ENCODE measurements around the gene PI4KB.
"Not testable (repeated sequence)": the region's sequence is repeated elsewhere in the genome, so short reads cannot be mapped to it uniquely, and the experiment has no call there.

Gene PI4KB

GRCh38 chr1:151352021-151352718 is 25.0 kb upstream of the PI4KB start:
- Mint-ChIP-seq H3K4me3 (no peak overlapping the region), H3K27me3 (no peaks in the 10 kb centered on the region), H3K4me1 (peaks cover 13% of the 10 kb centered on the region), H3K9me3 (peaks cover 0 to 6% of the 10 kb centered on the region in 2 donors), H3K27ac (no peak overlapping the region)
- DNase-seq, result no peak
- no peak for ATAC-seq

GRCh38 chr1:151350323-151350722 is 23.1 kb upstream of the PI4KB start:
- not testable (repeated sequence) for H3K27ac Mint-ChIP-seq, H3K9me3 Mint-ChIP-seq, H3K27me3 Mint-ChIP-seq, DNase-seq, H3K4me3 Mint-ChIP-seq, ATAC-seq
- peaks cover 32% of the 10 kb centered on the region for H3K4me1 Mint-ChIP-seq

GRCh38 chr1:151347523-151348246 is 20.5 kb upstream of the PI4KB start:
- Mint-ChIP-seq H3K27me3 (no peaks in the 10 kb centered on the region), H3K9me3 (peaks cover 0 to 6% of the 10 kb centered on the region in 2 donors), H3K4me3 (peak overlapping the region; percentile 94 to 100), H3K4me1 (peaks cover 58% of the 10 kb centered on the region), H3K27ac (peak overlapping the region; percentile 98 to 99)
- DNase-seq (no peak), ATAC-seq (peak; percentile 27)

DNA sequence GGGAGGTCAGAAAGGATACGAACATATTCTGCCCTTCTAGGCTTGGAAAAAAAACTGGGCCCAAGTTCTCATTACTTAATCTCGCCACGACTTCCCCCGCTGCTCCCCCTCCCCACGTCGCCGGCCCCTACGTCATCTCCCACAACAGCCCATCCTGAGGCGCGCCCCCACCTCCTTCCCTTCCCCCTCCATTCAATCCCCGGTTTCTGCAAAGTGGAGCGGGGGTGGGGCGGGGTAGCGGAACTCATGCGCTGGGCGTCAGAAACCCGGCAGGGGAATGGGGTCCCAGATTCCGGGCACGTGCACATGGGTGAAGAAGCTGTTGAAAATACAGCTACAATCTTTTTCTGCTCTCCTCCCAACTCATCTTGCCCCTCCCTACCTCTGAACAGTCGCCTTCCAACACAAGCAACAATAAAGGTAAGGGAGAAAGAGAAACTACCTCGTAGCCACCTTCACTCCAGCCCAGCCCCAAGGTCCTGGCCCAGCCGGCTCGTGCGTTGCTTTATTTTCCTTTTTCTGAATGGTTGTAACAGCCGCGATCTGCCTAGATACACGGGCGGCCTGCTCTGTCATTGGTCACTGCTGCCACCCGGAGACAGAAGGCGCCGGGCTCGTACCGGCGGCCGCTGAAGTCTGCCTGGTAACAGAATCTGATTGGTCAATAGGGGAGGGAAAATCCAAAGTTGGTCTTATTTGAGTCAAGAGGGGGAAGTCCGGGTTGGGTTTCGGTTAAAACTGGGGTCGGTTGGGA is 19.7 kb upstream of the PI4KB start, which contains the start of gene RFX5:
Gene RFX5, minus strand, starts transcription at position 484 of the 754 bp plus-strand sequence. CDS start 932 bp downstream, outside the sequence.
- Mint-ChIP-seq H3K9me3 (peaks cover 0 to 3% of the 10 kb centered on the region in 2 donors), H3K27ac (peak within 1 kb of the TSS; percentile 98 to 99), H3K4me1 (peaks cover 63% of the 10 kb centered on the region), H3K4me3 (peak within 1 kb of the TSS; percentile 94 to 100), H3K27me3 (no peaks in the 10 kb centered on the region)
- DNase-seq, result peak; percentile 94 to 98
- ATAC-seq, result peak; percentile 98

DNA sequence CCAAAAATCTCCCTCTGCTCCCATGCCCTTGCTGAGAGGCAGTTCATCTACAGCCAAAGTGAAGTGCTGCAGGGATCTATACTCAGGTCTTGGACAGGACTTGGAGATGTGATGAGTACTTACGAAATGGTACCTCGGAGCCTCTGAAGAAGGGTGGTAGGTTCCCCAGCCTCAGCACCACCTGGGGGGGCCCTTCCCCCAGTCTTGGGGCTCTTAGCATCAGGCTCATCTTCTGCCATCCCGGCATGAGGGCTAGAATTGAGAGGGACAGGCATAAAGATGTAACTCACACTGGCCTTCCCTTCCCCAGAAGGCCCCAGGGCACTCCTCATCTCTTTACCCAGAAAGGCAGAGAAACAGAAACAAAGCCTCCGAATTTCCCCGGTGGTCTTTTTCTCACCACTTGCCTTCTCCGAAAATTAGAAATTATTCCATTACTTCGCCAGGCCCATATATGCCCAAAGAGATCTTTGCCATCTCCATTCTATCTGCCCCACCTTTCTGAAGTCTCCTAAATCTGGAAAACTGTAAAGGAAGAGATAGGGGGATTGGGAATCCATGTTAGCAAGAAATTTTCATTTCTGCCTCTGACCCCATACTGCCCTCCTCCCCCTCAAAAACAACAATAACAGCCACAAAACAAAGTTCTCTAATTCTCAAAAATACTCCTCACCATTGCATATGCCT is 19.0 kb upstream of the PI4KB start:
- H3K4me1 Mint-ChIP-seq, result peaks cover 63% of the 10 kb centered on the region
- H3K9me3 Mint-ChIP-seq, result no peaks in the 10 kb centered on the region
- H3K27ac Mint-ChIP-seq, result peak overlapping the region; percentile 98 to 99
- peak overlapping the region; percentile 94 to 100 for H3K4me3 Mint-ChIP-seq
- DNase-seq, result peak in 1 of 2 donors; percentile 20
- no peak for ATAC-seq
- H3K27me3 Mint-ChIP-seq, result no peaks in the 10 kb centered on the region

DNA sequence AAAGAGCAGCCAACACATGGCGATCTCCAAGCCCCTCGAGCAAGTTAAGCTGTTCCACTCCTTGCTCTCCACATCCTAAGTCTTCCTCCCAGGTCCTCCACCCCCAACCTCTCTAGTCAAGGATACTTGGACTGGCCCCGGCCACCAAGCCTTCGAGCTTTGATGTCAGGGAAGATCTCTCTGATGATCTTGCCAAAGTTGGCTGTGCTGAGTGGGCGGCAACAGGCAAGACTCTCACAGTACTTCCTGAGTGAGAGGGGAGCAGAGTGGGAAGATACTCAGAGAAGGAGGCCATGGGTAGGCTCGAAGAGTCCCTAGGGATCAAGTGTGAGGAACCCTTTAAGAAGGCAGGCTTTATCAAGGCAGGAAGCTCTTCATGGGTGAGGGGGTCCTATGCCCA is 17.1 kb upstream of the PI4KB start:
- no peaks in the 10 kb centered on the region for H3K9me3 Mint-ChIP-seq
- no peak overlapping the region for H3K27ac Mint-ChIP-seq
- no peak for ATAC-seq
- no peak overlapping the region for H3K4me3 Mint-ChIP-seq
- DNase-seq, result no peak
- H3K4me1 Mint-ChIP-seq, result peaks cover 69% of the 10 kb centered on the region
- H3K27me3 Mint-ChIP-seq, result no peaks in the 10 kb centered on the region

GRCh38 chr1:151343587-151343986 is 16.4 kb upstream of the PI4KB start:
- H3K27ac Mint-ChIP-seq, result no peak overlapping the region
- no peaks in the 10 kb centered on the region for H3K27me3 Mint-ChIP-seq
- H3K9me3 Mint-ChIP-seq, result no peaks in the 10 kb centered on the region
- DNase-seq, result no peak
- ATAC-seq, result no peak
- H3K4me3 Mint-ChIP-seq, result no peak overlapping the region
- peaks cover 69% of the 10 kb centered on the region for H3K4me1 Mint-ChIP-seq

GRCh38 chr1:151342569-151342968 is 15.4 kb upstream of the PI4KB start:
- peaks cover 60% of the 10 kb centered on the region for H3K4me1 Mint-ChIP-seq
- H3K9me3 Mint-ChIP-seq, result no peaks in the 10 kb centered on the region
- no peaks in the 10 kb centered on the region for H3K27me3 Mint-ChIP-seq
- H3K4me3 Mint-ChIP-seq, result no peak overlapping the region
- ATAC-seq, result no peak
- peak overlapping the region in 1 of 2 donors; percentile 59 for H3K27ac Mint-ChIP-seq
- DNase-seq, result no peak

GRCh38 chr1:151342021-151342420 is 14.8 kb upstream of the PI4KB start:
- no peak overlapping the region for H3K27ac Mint-ChIP-seq
- ATAC-seq, result no peak

DNA sequence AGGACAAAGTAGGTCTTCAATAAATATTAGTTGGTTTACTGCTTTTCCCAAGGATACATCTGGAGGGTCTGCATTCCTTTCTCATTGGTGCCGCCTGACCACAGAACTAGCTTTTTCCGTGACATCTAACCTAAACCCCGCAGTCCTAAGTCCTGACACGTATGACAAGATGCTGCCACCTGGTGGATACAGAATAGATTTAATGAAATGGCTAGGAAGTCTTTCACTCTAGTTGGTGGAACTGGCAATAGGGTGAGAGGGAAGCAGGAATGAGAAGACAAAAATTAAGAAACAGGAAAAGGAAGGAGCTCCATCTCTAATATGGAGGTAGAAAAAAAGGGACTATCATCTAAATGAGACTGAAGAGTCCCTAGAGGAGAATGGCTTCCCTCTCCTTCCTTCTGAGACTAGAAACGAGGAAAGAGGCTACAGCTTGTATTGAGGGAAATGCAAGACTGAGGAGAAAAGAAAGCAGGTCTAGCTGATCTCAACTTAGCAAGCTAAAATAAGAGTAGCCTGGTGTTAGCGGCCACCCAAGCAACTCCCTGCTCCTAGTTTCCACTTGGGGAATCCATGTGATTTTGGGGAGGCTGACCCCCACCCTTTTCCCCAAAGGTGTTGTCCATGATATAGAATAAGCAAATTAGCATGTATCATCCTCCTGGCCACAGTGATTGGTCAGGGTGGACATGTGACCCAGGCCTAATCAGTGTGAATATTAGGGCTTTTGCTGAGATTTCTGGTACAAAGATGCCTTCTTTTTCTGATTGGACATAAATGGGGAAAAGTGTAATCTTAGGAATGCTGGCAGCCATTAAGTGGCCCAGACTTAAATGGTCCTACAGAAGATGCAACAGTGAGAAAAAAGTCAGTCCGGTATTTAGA is 13.9 kb upstream of the PI4KB start:
- H3K4me1 Mint-ChIP-seq, result peaks cover 46% of the 10 kb centered on the region
- H3K4me3 Mint-ChIP-seq, result no peak overlapping the region
- no peaks in the 10 kb centered on the region for H3K27me3 Mint-ChIP-seq
- peak; percentile 90 for ATAC-seq
- DNase-seq, result peak; percentile 46 to 48
- H3K27ac Mint-ChIP-seq, result no peak overlapping the region
- no peaks in the 10 kb centered on the region for H3K9me3 Mint-ChIP-seq

More at GRCh38 chr1:151342021-151342420, 14.8 kb upstream of the PI4KB start:
- no peaks in the 10 kb centered on the region for H3K9me3 Mint-ChIP-seq
- no peaks in the 10 kb centered on the region for H3K27me3 Mint-ChIP-seq
- no peak for DNase-seq
- peaks cover 55% of the 10 kb centered on the region for H3K4me1 Mint-ChIP-seq
- no peak overlapping the region for H3K4me3 Mint-ChIP-seq

GRCh38 chr1:151336556-151336955 is 9.3 kb upstream of the PI4KB start:
- H3K4me1 Mint-ChIP-seq, result peaks cover 6% of the 10 kb centered on the region
- H3K27me3 Mint-ChIP-seq, result no peaks in the 10 kb centered on the region
- no peak overlapping the region for H3K27ac Mint-ChIP-seq
- no peak for DNase-seq
- H3K4me3 Mint-ChIP-seq, result no peak overlapping the region
- no peak for ATAC-seq
- no peaks in the 10 kb centered on the region for H3K9me3 Mint-ChIP-seq

DNA sequence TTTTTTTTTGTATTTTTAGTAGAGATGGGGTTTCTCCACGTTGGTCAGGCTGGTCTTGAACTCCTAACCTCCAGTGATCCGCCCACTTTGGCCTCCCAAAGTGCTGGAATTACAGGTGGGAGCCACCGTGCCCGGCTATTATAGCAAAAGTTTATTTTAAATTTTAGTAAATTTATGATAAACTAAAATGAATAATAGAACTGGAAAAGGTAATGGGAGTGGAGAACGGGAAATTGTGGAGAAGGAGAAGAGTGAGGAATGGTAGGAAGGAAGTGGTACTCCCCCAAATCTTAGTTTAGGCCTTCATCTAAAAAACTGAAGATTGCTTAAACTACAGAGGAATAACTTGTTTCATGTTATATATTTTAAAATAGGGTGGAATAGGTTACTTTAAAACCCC is 7.6 kb upstream of the PI4KB start:
- Mint-ChIP-seq H3K4me3 (no peak overlapping the region), H3K9me3 (no peaks in the 10 kb centered on the region), H3K4me1 (no peaks in the 10 kb centered on the region), H3K27me3 (no peaks in the 10 kb centered on the region), H3K27ac (no peak overlapping the region)
- no peak for ATAC-seq
- no peak for DNase-seq

DNA sequence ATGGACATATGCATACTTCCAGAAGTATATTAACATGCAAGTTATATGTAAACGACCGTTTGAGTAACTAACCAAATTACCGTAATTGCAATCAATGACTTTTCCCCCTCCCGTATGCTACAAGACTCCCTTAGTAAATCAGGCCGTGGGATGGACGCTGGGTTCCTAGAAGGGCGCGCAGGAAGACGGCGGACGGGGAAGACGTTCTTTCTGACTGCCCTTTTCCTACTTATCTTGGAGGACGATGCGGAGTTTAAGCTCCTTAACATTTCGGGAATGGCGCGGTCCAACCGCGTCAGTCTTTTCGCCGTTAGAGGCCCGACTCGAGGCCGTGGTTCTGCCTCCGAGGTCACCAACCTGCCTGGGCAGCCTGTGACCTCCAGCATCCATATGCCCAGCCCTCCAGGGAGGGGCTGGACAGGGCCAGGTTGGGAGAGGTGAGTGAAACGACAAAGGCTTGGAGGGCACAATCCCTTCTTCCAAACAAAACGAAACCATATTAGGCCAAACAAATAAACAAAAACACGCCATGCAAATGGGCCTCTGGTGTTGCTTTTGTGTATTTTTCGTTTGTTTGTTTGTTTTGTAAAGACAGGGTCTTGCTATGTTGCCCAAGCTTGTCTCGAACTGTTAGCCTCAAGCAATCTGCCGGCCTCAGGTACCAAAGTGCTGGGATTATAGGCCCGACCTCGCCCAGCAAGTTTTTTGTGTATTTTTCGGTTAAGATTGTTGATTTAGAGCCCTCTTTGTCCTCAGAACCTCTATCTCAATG is 873 bp upstream of the PI4KB start:
- peak overlapping the region; percentile 91 to 96 for H3K4me3 Mint-ChIP-seq
- no peak for DNase-seq

More for the DNA sequence above, 873 bp upstream of the PI4KB start:
- peak; percentile 21 for ATAC-seq
- Mint-ChIP-seq H3K4me1 (peaks cover 34% of the 10 kb centered on the region), H3K27ac (peak overlapping the region; percentile 66 to 100), H3K27me3 (no peaks in the 10 kb centered on the region), H3K9me3 (no peaks in the 10 kb centered on the region)
